ENCODE measurements around the gene ACKR4.

- TF ChIP-seq, protein P1, sequence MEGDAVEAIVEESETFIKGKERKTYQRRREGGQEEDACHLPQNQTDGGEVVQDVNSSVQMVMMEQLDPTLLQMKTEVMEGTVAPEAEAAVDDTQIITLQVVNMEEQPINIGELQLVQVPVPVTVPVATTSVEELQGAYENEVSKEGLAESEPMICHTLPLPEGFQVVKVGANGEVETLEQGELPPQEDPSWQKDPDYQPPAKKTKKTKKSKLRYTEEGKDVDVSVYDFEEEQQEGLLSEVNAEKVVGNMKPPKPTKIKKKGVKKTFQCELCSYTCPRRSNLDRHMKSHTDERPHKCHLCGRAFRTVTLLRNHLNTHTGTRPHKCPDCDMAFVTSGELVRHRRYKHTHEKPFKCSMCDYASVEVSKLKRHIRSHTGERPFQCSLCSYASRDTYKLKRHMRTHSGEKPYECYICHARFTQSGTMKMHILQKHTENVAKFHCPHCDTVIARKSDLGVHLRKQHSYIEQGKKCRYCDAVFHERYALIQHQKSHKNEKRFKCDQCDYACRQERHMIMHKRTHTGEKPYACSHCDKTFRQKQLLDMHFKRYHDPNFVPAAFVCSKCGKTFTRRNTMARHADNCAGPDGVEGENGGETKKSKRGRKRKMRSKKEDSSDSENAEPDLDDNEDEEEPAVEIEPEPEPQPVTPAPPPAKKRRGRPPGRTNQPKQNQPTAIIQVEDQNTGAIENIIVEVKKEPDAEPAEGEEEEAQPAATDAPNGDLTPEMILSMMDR (conservative IDR thresholded peaks at IDR 0.05; ENCODE audit: low read depth, low read length), result no peak
- no peak for TF ChIP-seq EZH2 (IDR thresholded peaks at IDR 0.05; ENCODE audit: borderline replicate concordance, low read depth, low read length, poor library complexity, severe bottlenecking)
Measured at GRCh38 chr3:132645058-132645457, 48.0 kb downstream of the ACKR4 start.

Measured in A673 (cell line).